Measurements from ENCODE around the gene POLR1A.

DNA sequence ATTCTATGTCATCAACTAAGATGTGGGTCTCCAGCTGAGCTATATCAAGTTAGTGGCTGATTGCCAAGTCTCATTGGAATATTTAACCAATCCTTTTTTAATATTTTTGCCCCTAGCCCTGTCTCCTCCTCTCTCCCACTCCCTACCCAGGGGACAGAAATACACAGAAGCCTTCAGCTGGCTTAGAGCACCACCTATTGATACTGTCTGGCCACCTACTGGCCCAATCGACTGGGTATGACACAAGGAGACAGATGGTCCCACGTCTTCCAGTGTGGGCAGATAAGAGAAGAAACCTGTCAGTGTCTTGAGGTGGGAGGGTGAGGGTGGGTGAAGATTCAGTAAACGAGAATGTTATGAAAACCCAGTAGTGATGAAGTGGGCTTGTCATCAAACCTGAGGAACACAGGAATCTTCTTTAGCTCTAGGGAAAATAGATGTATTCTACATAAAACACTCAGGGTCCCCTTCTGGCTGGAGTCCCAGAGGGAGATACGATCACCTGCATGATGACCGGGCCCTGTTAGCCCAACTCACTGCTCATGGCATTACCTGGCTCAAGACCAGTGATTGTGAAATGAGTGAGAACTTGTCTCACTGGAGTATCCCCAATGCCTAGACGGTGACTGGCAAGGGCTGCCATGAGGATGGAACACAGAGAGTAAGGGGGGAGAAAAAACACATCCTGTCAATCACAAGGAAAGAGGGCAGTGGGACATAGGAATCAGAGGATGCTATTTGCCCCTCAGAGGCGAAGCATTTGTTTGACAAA lies 26.7 kb downstream of the POLR1A start:
- TF ChIP-seq ZNF565 (CRISPR knock-in tag; conservative IDR thresholded peaks at IDR 0.05; ENCODE audit: low read depth) (no peak), ZFP30 (CRISPR knock-in tag; IDR thresholded peaks at IDR 0.05) (no peak), ZFP3 (CRISPR knock-in tag; IDR thresholded peaks at IDR 0.05) (no peak), BACH2 (CRISPR knock-in tag; IDR thresholded peaks at IDR 0.05; ENCODE audit: borderline replicate concordance) (no peak), TOX (CRISPR knock-in tag; IDR thresholded peaks at IDR 0.05; ENCODE audit: borderline replicate concordance) (no peak), ZC3H10 (CRISPR knock-in tag; IDR thresholded peaks at IDR 0.05) (no peak)
- TF ChIP-seq, protein P1, sequence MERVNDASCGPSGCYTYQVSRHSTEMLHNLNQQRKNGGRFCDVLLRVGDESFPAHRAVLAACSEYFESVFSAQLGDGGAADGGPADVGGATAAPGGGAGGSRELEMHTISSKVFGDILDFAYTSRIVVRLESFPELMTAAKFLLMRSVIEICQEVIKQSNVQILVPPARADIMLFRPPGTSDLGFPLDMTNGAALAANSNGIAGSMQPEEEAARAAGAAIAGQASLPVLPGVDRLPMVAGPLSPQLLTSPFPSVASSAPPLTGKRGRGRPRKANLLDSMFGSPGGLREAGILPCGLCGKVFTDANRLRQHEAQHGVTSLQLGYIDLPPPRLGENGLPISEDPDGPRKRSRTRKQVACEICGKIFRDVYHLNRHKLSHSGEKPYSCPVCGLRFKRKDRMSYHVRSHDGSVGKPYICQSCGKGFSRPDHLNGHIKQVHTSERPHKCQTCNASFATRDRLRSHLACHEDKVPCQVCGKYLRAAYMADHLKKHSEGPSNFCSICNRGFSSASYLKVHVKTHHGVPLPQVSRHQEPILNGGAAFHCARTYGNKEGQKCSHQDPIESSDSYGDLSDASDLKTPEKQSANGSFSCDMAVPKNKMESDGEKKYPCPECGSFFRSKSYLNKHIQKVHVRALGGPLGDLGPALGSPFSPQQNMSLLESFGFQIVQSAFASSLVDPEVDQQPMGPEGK (CRISPR knock-in tag; IDR thresholded peaks at IDR 0.05; ENCODE audit: borderline replicate concordance), result no peak

All from SK-N-SH treated with all-trans-retinoic acid at 6 μM for 48 hours (cell line).